HS-5 (cell line): Measurements from ENCODE around the gene PRKCI.
"Not testable (repeated sequence)": the region's sequence is repeated elsewhere in the genome, so short reads cannot be mapped to it uniquely, and the experiment has no call there.

Experiments used
- DNase-seq: peaks from one replicate; pipeline ENCODE4 v3.0.0-alpha.2; 2012; ENCODE audit warnings: low read depth

The PRKCI gene

DNA sequence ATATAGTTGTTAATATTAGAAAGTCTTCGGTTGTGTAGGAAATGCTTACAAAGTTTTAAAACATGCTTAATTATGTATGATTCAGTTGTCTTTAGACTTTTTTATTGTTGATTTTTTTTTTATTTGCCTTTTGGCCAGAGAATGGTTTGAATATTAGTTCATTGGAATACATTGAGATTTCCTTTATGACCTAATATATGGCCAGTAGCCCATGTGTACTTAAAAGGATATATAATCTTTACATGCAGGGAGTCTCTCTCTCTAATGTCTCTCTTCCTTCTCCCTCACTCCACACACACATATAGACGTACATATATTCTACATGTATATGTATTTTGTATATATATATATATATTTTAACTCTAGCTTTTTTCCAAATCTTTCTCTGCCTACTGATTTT lies 68.0 kb downstream of the PRKCI start:
- DNase-seq: no peak

- DNase-seq: no peak
These were observed 73.4 kb downstream of the PRKCI start for GRCh38 chr3:170295586-170295985.

DNA sequence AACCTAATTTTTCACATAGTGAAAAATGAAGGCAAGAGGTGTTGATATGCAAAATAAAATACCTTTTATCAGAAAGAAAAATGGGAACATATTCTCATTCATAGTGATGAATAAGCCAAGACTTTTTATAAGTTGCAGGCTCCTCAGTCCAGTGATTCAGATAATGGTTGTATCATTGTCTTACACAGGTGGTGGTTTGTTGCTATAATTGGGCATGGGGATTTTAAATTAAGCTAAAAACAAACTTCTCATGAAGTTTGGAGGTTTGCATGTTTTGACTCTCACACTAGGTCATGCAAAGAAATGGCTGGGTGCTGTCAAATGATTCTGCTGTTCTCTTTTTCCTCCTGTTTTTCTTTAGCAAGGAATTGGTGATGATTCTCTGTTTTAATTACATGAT lies 74.5 kb downstream of the PRKCI start:
- DNase-seq: no peak

DNA sequence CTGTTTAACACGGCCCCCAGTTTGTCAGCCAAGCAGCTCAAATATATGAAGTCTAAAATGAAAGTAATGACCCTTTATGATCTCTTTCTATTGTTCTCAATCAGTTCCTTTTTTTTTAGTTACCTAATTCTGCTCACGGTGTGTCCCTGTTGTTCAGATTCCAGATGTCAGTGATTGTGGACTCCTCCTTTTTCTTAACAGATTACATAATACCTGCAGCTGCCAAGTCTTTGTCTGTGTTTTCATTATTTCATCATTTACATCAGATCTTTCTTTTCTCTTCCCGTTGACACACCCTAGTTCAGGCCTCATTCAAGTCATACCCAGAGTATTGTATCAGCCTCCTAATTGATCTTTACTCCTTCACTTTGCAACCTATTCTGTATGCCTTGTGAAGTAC lies 79.2 kb downstream of the PRKCI start:
- peak; percentile 8 for DNase-seq

DNA sequence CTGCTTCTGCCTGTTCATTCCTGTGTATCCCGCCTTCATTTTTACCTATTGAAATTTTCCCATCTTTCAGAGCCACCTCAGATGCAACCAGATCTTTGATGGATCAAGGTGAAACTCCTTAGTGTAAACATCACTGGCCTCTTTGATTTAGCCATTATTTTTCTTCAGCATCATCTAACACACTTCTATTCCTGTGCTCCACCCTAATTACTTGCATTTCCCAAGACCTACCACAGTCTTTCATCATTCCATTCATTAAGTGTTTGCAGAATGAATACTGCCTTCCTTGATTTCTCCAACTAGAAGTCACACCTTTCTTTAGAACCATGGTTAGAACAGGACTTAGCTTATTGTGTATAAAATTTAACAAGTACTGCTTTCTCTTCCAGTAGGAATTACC lies 79.8 kb downstream of the PRKCI start:
- DNase-seq: no peak

- DNase-seq: no peak
These were observed 83.8 kb downstream of the PRKCI start for GRCh38 chr3:170306015-170306414.

DNA sequence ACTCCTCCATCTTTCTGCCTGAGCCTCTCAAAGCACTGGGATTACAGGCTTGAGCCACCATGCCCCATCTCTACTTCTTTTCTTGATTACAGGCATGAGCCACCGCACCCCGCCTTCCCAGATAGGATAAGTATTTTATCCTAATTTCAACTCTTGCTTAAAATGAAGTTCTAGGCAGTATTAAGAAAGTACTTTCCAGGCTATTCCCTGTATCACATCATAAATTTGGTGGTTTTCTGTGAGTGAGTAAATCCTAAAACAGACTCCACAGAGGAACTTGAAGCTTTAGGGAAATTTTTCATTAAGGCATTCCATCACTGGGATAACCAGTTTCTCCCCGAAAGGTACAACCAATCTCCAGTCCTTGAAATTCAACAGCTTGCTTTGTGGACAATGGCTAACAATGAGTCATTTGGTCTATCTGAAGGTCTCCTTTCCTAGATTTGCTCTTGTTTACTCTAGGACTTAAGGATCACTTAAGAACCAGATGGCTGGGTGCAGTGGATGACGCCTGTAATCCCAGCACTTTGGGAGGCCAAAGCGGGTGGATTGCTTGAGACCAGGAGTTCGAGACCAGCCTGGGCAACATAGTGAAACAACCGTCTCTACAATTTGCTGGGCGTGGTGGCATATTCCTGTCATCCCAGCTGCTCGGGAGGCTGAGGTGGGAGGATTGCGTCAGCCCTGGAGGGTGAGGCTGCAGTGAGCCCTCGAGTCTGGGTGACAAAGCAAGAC lies 85.6 kb downstream of the PRKCI start:
- DNase-seq: no peak

DNA sequence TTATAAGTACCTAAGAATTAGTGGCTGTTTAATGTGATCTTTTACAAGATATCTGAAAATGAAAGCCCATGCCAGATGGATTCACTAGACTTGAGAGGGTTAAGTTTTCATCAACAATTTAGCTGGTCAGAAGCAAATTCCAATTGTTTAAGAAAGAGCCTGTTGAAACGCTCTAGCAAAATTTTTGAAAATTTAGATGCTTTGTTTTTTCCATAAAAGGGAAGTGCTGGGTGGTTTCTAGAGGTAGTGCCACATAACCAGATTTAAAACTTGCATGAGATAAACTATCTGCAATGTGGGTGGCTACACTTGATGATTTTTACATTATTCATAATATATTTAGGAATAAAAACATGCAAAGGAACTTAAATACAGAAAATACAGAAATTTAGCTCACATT lies 86.8 kb downstream of the PRKCI start:
- DNase-seq: no peak

GRCh38 chr3:170317954-170318353 lies 95.7 kb downstream of the PRKCI start:
- no peak for DNase-seq

- no peak for DNase-seq
These were observed 98.4 kb downstream of the PRKCI start for GRCh38 chr3:170320461-170321121.

DNA sequence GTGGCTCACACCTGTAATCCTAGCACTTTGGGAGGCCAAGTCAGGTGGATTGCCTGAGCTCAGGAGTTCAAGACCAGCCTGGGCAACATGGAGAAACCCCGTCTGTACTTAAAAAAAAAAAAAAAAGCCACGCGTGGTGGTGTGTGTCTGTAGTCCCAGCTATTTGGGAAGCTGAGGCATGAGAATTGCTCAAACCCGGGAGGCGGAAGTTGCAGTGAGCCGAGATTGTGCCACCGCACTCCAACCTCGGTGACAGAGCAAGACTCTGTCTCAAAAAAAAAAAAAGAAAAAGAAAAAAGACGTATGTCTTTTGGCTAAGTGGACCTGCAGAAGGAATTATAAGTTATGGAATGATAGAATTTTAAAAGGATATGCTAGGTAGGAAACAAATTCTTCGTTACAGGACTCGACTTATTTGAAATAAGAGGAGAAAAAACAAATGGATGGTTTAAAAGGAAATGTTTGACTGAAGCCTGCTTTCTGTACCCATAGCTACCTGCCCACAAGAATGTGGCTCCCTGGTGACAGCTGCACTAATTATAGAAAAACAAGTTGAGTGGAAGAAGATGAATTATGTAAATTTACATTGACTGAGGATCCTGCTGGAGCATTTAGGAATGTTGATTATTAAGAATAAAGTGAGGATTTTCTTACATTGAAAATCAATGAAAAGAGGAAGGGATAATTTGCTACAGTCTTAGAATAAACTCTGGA lies 99.3 kb downstream of the PRKCI start:
- no peak for DNase-seq

DNA sequence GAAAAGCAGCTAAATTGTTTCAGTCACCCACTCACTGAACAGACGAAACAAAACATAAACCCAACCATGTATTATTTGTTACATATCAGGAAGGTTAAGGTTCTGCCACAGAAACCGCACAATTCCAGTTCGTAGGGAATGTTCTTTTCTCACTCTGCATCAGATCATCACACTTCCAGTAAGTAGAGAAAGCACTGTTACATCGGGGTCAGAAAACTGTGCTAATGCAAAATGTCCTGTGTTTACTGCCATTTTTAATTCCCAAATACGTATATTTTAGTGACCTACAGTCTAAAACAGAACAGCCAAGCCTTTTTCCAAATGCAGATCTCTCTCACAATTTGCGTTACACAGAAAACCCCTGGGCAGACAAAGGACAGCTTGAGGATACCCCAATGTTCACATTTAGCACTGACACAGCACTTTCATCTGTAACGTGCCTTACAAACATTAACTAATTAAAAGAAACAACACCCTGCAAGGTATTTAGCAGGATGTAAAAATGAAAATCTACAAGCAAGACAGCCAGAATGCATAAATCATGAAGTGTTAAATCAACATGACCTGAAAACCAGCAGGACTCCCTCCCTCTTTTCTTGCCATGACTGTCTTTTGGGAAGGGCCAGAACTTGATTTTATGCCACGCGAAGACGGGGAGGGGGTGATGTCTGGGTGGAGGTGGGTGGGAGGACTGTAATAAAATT lies 100.5 kb downstream of the PRKCI start:
- DNase-seq: no peak

DNA sequence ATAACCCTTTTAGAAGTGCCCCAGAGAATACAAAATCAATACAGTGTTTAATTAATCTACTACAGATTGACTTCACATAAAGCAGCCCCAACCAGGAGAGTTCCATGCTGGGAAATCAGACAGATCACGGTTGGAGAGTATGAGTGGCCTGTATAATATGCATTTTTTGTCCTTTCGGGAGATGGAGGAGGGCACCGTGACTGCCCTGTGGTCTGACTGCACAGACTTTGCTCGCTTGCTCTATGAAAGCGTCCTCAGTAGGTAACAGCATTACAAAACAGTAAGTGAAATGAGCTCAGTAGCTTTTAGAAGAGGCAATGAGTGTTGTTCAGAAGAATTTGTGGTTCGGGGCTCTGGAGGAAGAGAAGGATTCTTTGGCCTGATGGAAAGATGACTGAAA lies 101.1 kb downstream of the PRKCI start:
- no peak for DNase-seq

DNA sequence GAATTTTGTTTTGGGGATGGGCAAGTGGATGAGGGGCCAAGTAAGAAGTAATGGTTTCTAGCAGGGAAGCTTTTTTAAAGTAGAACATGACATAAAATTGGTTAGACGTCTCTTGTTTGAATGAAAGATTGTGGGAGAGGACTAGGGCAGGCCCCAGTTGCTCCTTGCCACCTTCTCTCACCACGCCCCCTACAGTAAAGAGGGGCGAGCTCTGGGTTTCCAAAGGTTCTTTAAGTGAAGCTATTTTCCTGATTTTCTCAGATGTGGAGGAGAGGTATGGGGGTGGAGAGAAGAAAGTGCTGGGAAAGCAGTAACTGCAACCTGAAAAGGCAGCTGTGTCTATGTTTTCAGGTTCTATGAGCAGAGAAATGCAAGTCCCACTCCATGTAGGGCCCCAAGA lies 102.7 kb downstream of the PRKCI start:
- DNase-seq: no peak

GRCh38 chr3:170327040-170327808 lies 105.0 kb downstream of the PRKCI start:
- DNase-seq: no peak

DNA sequence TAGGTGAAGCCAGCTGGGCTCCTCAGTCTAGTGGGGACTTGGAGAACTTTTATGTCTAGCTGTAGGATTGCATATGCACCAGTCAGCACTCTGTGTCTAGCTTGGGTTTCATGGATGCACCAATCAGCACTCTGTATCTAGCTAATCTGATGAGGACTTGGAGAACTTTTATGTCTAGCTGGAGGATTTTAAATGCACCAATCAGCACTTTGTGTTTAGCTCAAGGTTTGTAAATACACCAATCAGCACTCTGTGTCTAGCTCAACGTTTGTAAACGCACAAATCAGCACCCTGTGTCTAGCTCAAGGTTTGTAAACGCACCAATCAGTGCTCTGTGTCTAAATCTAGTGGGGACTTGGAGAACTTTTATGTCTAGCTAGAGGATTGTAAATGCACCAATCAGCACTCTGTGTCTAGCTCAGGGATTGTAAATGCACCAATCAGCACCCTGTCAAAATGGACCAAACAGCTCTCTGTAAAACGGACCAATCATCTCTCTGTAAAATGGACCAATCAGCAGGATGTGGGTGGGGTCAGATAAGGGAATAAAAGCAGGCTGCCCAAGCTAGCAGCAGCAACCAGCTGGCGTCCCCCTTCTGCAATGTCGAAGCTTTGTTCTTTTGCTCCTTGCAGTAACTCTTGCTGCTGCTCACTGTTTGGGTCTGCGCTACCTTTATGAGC lies 105.8 kb downstream of the PRKCI start:
- DNase-seq: not testable (repeated sequence)

DNA sequence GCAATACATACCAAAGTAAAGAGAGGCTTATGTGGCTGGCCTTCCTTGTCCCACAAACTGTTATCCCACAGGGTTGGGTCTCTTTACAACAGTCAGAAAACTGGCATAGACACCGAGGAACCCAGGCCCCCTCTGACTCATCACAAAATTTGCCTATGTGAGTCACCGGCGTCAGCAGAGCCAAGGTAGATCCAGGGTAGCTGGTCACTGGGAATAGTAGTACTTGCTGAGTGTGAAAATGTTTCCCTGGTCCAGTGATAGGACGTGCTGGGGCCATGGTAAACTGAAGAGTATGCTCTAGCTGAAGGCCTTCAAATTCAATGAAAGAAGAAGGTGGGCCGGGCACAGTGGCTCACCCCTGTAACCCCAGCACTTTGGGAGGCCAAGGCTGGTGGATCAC lies 108.1 kb downstream of the PRKCI start:
- no peak for DNase-seq

DNA sequence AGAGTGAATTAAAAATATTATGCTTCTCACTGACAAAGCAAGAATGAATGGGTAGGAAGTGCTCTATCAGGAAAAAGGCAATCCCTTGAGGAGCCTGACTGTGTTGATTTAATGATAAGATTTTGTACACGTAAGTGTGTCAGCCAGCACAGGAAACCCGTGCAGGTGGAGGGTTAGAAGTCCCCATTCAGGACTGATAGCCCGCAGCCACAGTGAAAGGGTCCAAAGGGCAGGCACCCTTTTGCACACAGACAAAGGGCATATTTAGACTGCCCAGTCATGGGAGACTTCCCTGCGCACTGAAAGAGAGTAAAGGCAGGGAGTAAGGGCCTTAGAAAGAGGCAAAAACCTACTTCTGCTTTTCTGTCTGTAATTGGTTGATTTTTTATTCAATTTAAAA lies 108.9 kb downstream of the PRKCI start:
- no peak for DNase-seq

DNA sequence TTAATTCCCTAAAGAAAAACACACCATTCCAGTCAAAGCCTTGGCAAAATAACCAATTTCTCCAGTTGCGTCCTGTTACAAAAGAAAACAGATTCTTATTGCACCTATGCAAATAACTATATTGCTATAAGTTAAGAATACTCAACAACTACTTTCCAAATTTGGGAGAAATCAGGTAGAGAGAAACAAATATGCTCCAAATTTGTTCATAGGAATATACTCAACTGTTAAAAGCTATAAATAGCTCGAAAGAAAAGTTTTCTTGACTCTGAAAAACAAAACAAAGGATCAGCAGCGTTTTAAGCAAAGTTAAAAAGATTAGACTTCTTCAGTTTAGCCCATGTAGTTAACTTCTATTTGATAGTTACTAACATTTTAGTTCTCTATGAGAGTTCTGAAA lies 115.2 kb downstream of the PRKCI start:
- DNase-seq: no peak

DNA sequence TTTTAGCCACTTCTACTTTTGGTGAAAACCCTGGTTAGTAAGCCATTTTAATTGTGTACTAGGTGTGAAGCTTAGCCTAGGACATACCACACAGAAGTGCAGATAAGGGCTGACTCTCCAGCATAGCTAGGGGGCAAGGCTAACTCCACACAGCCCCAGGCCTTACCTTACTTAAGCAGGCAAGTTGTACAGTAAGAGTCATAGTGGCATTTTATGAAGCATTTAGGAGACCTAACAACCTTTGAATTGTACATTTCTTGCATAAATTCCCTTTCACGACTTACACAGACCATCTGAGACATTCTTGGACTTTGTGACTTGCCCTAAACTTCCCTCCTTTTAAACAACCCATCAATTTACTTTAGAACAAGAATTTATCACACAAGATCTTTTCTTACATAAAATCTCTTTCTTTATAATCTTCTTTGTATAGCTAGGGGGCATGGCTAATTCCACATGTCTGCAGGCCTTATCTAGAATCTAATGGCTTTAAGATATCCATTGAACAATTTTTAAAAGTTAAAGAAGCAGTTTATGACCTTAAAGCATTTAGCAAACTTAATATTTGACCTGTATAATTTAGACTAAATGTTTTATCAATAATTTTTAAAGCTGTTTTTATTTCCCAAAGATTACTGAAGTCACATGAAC lies 116.6 kb downstream of the PRKCI start:
- DNase-seq: no peak

- not testable (repeated sequence) for DNase-seq
These were observed 120.0 kb downstream of the PRKCI start for GRCh38 chr3:170342273-170342672.
